Keratinocyte (primary cell): ENCODE results near the gene B3GLCT. TPM values are rescaled to one million over a fixed set of nuclear protein-coding genes. Genes with fewer than 3 reads are reported as not detected.

Experiments
- DNase-seq: peaks from one replicate; pipeline ENCODE4 v3.0.0-alpha.2; 2011; ENCODE audit warnings: low read depth, missing footprints, low spot score
- FAIRE-seq: peaks from 2 replicates; lab custom pipeline; 2011; peaks lifted over from hg19 to GRCh38; lab: Jason Lieb, UNC
- H2AFZ ChIP-seq: 2 replicates; pipeline ENCODE4 v1.6.0; 2012; ENCODE audit warnings: low read length, control low read depth, inconsistent platforms; ENCODE audit not compliant: control insufficient read depth
- H3K27ac ChIP-seq: 2 replicates; pipeline ENCODE4 v1.5.1; 2011; ENCODE audit warnings: low read length; ENCODE audit not compliant: control insufficient read depth, insufficient read depth
- H3K27me3 ChIP-seq: 3 replicates; pipeline ENCODE4 v1.6.0; 2011; ENCODE audit warnings: low read length; ENCODE audit not compliant: control insufficient read depth, insufficient read depth; ENCODE audit errors: extremely low read depth
- H3K36me3 ChIP-seq, 2 experiments: 2 replicates in 1 of 2; 3 replicates in 1 of 2; pipeline ENCODE4 v1.5.1; 2011; ENCODE audit warnings: low read length in 2 of 2, mild to moderate bottlenecking in 1 of 2; ENCODE audit not compliant: control insufficient read depth in 2 of 2, insufficient read depth in 2 of 2; ENCODE audit errors: extremely low read depth in 1 of 2
- H3K4me1 ChIP-seq: 3 replicates; pipeline ENCODE4 v1.5.1; 2011; ENCODE audit warnings: low read length; ENCODE audit not compliant: control insufficient read depth, insufficient read depth; ENCODE audit errors: extremely low read depth
- H3K4me2 ChIP-seq: 3 replicates; pipeline ENCODE4 v1.6.0; 2011; ENCODE audit warnings: low read depth, low read length; ENCODE audit not compliant: control insufficient read depth, insufficient read depth; ENCODE audit errors: extremely low read depth
- H3K4me3 ChIP-seq, 3 experiments: fragments of 200-600 bp in 1 of 3; sonication (generic) in 1 of 3; 2 replicates in 2 of 3; 3 replicates in 1 of 3; pipeline ENCODE4 v1.5.1; 2011 to 2016; ENCODE audit warnings: low read length in 3 of 3, mild to moderate bottlenecking in 3 of 3, control low read depth in 2 of 3, inconsistent platforms in 1 of 3, low read depth in 1 of 3, mixed read lengths in 1 of 3, mixed run types in 1 of 3, moderate library complexity in 1 of 3; ENCODE audit not compliant: control insufficient read depth in 2 of 3, insufficient read depth in 2 of 3; ENCODE audit errors: extremely low read depth in 1 of 3
- H3K79me2 ChIP-seq: 2 replicates; pipeline ENCODE4 v1.6.0; 2012; ENCODE audit warnings: low read length; ENCODE audit not compliant: control insufficient read depth, insufficient read depth
- H3K9ac ChIP-seq: 3 replicates; pipeline ENCODE4 v1.6.0; 2011; ENCODE audit warnings: low read length; ENCODE audit not compliant: control insufficient read depth, insufficient read depth; ENCODE audit errors: extremely low read depth
- H3K9me1 ChIP-seq: 3 replicates; pipeline ENCODE4 v1.6.0; 2011; ENCODE audit warnings: low read length; ENCODE audit not compliant: control insufficient read depth, insufficient read depth; ENCODE audit errors: extremely low read depth
- H3K9me3 ChIP-seq: 2 replicates; pipeline ENCODE4 v1.5.1; 2012; ENCODE audit warnings: low read depth, low read length; ENCODE audit not compliant: control insufficient read depth
- H4K20me1 ChIP-seq: 3 replicates; pipeline ENCODE4 v1.6.0; 2011; ENCODE audit warnings: low read length; ENCODE audit not compliant: control insufficient read depth, insufficient read depth; ENCODE audit errors: extremely low read depth
- EZH2 ChIP-seq: IDR thresholded peaks from one replicate; pipeline ENCODE4 v1.6.1; 2012; ENCODE audit warnings: inconsistent platforms, mild to moderate bottlenecking, low read length, moderate library complexity
- dilution Hi-C: fragments of 300-500 bp; cut with MboI; formaldehyde crosslinking; loops from one replicate; pipeline ENCODE4 v1.7.0; 2020; ENCODE audit warnings: low sequenced_read_pairs; ENCODE audit not compliant: extremely low pct_ligation_motif_present
- polyA plus RNA-seq, 5 experiments: library from polyadenylated mRNA; depleted of rRNA in 3 of 5; stranded (reverse) in 3 of 5; stranded (forward) in 1 of 5; unstranded in 1 of 5; fragments of >200 nt; gene quantifications; 1 replicate in 1 of 5; 2 replicates in 3 of 5; 3 replicates in 1 of 5; pipeline versions ENCODE4 v1.2.1 to v1.2.3, GENCODE V29; 2011 to 2012; ENCODE audit warnings: missing spikeins in 2 of 5, low read depth in 1 of 5, low replicate concordance in 1 of 5
- TF ChIP-seq, protein P1 (sequence below), 3 experiments: IDR thresholded peaks in 1 of 3; conservative IDR thresholded peaks in 1 of 3; optimal IDR thresholded peaks in 1 of 3; 2 replicates in 2 of 3; 3 replicates in 1 of 3; pipeline versions ENCODE3 to v1.5.1; 2011; ENCODE audit warnings: low read length in 3 of 3, mild to moderate bottlenecking in 3 of 3, moderate library complexity in 2 of 3, control low read depth in 1 of 3, inconsistent platforms in 1 of 3; ENCODE audit not compliant: insufficient read depth in 2 of 3; ENCODE audit errors: extremely low read depth in 1 of 3

B3GLCT gene
- polyA plus RNA-seq, 1 donor (not counting 4 experiments of a cell fraction or from before 2014, with no cell fraction given) = 4.4 TPM

DNA sequence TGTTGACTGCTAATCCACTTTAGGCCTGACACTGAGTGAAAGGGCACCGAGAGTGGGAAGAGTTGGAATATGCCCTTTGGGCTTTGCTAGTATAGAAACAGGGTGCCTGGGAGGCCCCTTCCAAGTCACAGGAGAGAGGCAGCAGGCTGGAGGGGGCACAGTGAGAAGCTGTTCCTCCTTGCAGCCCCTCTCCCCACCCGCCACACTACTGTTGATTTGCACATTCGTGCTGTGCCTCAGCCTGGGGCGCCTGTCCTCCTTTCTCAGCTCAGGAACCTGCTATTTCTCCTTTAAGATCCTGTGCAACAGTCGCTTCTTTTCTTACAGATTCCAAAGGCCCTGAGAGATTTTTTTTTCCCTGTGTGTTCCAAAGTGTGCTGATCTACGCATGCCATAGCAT, 2.8 kb upstream of the B3GLCT start:
- Histone ChIP-seq H3K9me3 (no peaks in the 10 kb centered on the region), H3K27ac (no peak overlapping the region), H4K20me1 (no peaks in the 10 kb centered on the region), H2AFZ (no peak overlapping the region), H3K36me3 (no peaks in the 10 kb centered on the region), H3K4me1 (peaks cover 11% of the 10 kb centered on the region), H3K79me2 (no peaks in the 10 kb centered on the region), H3K4me3 (no peak overlapping the region), H3K9me1 (no peaks in the 10 kb centered on the region), H3K27me3 (no peaks in the 10 kb centered on the region), H3K9ac (no peak overlapping the region), H3K4me2 (no peak overlapping the region)
- no peak for TF ChIP-seq EZH2
- TF ChIP-seq, protein P1, sequence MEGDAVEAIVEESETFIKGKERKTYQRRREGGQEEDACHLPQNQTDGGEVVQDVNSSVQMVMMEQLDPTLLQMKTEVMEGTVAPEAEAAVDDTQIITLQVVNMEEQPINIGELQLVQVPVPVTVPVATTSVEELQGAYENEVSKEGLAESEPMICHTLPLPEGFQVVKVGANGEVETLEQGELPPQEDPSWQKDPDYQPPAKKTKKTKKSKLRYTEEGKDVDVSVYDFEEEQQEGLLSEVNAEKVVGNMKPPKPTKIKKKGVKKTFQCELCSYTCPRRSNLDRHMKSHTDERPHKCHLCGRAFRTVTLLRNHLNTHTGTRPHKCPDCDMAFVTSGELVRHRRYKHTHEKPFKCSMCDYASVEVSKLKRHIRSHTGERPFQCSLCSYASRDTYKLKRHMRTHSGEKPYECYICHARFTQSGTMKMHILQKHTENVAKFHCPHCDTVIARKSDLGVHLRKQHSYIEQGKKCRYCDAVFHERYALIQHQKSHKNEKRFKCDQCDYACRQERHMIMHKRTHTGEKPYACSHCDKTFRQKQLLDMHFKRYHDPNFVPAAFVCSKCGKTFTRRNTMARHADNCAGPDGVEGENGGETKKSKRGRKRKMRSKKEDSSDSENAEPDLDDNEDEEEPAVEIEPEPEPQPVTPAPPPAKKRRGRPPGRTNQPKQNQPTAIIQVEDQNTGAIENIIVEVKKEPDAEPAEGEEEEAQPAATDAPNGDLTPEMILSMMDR (optimal IDR thresholded peaks at IDR 0.05 in 1 of 3, IDR thresholded peaks at IDR 0.05 in 1 of 3, conservative IDR thresholded peaks at IDR 0.05 in 1 of 3; ENCODE audit: extremely low read depth in 1 of 3, insufficient read depth in 2 of 3, low read length in 3 of 3) = no peak
- FAIRE-seq (no peak), DNase-seq (no peak)
- dilution Hi-C loops = no loop called here

DNA sequence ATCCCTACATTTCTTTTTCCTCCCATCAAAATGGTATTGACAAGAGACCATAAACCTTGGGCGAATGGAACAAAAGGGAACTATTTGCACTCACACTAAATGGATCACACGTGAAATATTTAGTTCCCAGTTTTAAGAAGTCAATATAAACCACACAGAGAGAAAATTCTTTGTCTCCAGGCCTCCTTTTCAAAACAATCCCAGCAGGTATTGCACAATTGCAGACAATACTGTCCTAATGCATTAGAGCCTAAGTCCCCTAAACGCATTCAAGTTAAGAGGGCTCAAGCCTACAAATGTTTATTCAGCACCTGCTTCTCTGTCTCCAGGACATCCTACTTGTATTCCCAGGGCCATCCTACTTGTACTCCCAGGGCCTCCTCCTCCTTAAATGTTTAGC, 1.3 kb upstream of the B3GLCT start:
- Histone ChIP-seq H2AFZ (no peak overlapping the region), H3K79me2 (no peaks in the 10 kb centered on the region), H4K20me1 (no peaks in the 10 kb centered on the region), H3K27me3 (no peaks in the 10 kb centered on the region), H3K4me1 (peaks cover 15% of the 10 kb centered on the region), H3K4me3 (no peak overlapping the region), H3K9me3 (no peaks in the 10 kb centered on the region), H3K9ac (no peak overlapping the region), H3K36me3 (no peaks in the 10 kb centered on the region), H3K27ac (no peak overlapping the region), H3K9me1 (no peaks in the 10 kb centered on the region), H3K4me2 (no peak overlapping the region)
- DNase-seq (no peak), FAIRE-seq (no peak)
- no peak for TF ChIP-seq EZH2
- TF ChIP-seq, protein P1 (optimal IDR thresholded peaks at IDR 0.05 in 1 of 3, IDR thresholded peaks at IDR 0.05 in 1 of 3, conservative IDR thresholded peaks at IDR 0.05 in 1 of 3; ENCODE audit: extremely low read depth in 1 of 3, insufficient read depth in 2 of 3, low read length in 3 of 3) = no peak
- dilution Hi-C loops = no loop called here
